Limb (tissue), 2 donors: Measurements from ENCODE around the gene OTOGL.
"Not testable (repeated sequence)": the region's sequence is repeated elsewhere in the genome, so short reads cannot be mapped to it uniquely, and the experiment has no call there.

ENCODE experiments used
- DNase-seq, 2 donors: peaks; one replicate each; pipeline ENCODE4 v3.0.0-alpha.2; 2016; ENCODE audit errors: extremely low spot score in 2 of 2

The OTOGL gene

DNA sequence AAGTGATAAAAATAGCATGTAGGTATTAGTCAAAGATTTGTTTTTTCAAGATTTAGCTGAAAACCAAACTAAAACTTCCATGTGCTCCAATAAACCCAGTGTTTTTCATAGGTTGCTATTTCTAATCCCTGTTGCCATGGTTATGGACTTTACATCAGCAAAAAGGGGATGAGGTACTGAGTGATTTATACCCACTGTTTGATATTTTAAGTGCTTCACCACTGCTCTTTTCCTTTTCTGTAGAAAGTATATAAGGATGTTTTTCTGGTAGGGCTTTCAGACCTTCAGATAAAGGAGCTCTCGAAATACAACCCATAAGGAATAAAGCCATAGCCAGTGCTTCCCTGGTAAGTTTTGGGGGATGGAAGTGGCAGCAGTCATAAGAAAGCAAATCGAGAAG is at the start of gene OTOGL:
Gene OTOGL (plus strand): TSS at position 279 of the 400 bp plus-strand sequence. CDS start 109,895 bp downstream, outside the sequence.
- peak in 1 of 2 donors; percentile 9 for DNase-seq

GRCh38 chr12:80050236-80050635 is 49.1 kb upstream of the OTOGL start:
- no peak for DNase-seq

DNA sequence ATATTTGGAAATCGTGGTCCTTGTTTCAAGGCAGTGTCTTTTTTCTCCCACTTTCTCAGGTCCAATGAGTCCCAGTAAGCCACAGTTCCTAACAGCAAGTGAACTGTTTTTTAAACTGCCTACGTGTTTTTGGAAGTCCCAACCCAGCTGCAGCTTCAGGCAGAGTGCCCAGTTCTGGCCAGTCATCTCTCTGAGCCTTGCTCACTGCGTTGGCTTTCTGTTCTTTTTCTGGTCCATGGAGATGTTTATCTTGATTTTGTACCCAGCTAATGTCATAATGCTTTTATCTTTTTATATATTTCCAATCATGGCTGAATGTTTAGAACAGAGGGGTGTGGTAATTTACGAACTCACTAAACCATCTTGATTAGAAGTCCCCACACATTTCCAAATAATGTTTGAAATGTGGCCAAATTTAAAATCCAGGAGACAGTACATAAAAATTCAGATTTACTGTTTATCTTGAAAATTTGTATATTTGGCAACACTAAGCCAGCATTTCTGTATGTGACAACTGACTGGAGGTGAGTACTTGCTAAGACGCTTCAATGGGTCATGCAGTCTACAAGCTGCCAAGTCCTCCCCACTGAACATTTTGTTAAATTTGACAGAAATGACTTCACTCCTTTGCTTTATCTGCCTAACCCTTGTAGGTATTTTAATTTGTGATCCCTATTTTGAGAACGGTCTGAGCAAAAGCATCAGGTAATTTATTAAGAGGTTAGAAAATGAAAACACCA is 46.1 kb upstream of the OTOGL start:
- peak in 1 of 2 donors; percentile 31 for DNase-seq

DNA sequence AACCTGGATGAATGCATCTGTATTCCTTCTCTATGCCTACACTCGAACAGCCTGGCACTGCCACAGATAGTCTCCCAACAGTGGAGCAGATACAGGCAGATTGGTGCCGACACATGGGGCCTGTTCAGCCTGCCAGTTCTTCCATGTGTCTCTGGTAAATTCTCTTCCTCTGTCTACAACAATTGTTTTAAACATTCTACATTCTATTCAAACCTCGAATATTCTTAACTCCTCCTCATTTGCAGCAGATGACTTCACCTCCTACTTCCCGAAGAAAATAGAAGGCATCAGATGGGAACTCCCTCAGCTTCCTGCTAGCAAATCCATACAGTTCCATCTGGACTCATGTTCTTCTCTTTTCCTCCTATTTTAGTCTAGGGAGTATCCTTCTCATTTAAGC is 43.1 kb upstream of the OTOGL start:
- DNase-seq = no peak

DNA sequence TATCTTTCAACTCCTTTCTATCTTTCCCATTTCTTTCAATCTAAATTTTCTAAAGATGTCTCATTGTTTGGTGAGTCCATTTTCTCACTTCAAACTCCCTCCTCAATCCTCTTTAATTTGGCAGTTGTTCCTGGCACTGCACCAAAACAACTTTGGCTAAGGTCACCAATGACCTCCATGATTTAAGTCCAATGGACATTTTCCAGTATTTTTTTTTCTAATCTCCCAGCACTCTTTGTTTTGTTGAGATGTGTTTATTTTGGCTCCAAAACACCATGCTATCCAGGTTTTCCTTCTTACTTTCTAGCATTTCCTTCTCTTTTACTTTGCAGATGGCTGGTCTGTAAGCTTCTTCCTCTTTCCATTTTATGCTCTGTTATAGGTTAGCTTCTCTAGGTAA is 42.5 kb upstream of the OTOGL start:
- DNase-seq = no peak

- no peak for DNase-seq
Measured at GRCh38 chr12:80058586-80058985, 40.8 kb upstream of the OTOGL start.

DNA sequence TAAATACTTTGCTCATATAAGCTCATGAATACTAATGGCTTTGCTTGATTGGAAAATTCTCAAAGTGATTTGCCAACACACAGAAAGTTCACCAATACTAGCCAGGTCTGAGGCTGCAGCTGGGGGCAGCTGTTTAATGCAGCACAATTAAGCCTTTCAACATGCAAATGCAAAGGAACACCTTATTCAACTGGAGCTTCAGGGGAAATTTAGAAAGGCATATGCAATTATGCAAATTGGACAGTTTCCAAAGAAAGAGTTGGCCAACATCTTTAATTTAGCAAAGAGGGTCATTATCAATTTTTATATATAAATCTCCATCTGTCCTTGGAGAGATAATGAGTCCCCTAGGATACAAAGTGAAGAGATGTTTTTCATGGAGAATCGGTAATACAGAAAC is 40.2 kb upstream of the OTOGL start:
- DNase-seq = no peak

- DNase-seq = no peak
Measured at GRCh38 chr12:80059875-80060274, 39.5 kb upstream of the OTOGL start.

GRCh38 chr12:80064269-80064668 is 35.1 kb upstream of the OTOGL start:
- no peak for DNase-seq

DNA sequence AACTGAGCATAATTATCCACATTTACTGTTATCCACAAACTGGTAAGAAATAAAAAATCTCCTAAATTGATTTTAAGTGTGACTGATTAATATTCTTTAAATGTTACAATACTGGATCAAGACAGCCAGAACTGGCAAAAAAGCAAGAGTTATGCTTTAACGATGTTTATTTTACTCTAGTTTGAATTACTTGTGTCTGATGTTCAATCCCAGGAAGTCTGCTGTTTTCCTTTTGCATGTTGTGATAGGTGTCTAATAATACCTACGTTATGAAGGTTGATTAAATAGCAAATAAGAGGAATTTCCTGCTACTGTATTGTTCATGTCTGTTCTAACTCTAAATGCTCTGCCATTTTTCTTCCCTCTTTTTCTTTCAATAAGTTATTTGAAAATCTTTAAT is 34.4 kb upstream of the OTOGL start:
- DNase-seq = no peak

DNA sequence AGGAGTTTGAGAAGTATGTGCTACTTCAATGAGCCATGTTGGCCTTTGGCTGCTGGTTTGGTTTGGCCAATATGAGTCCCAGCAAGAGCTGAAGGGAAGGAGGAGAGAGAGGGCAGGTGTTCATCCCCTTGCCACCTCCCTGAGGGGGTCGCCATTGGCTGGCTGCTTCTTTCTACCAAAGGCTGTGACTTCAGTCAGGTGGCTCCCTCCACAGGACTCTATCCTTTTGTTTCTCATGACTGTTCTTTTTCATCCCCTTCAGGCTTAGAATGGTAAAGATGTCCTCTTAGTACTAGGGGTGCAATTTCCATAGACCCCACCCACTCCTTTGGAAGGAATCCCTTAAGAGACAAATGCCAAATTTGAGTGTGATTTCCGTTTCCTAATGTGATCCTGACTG is 31.2 kb upstream of the OTOGL start:
- DNase-seq = no peak

GRCh38 chr12:80083892-80084614 is 15.3 kb upstream of the OTOGL start:
- DNase-seq = not testable (repeated sequence)

- no peak for DNase-seq
Measured at GRCh38 chr12:80086025-80086424, 13.3 kb upstream of the OTOGL start.

DNA sequence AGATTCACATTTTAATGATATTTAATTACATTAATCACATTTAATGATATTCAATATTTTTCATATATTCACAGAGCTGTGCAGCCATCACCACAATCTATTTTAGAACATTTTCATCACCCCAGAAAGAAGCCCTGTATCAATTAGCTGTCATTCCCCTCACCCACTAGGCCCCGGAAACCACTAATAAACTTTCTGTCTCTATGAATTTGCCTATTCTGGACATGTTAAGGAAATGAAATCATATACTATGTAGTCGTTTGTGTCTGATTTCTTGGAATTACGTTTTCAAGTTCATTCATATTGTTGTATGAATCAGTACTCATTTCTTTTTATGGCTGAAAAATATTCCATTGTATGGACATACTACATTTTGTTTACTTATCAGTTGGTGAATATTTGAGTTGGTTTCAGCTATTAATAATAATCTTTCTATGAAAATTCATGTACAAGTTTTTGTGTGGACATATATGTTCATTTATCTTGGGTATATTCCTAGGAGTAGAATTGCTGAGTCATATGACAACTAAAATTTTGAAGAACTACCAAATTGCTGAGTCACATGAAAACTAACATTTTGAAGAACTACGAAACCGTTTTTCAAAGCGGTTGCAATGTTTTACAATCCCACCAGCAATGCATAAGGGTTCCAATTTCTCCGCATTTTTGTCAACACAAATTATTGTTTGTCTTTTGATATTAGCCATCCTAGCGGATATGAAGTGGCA is 11.7 kb upstream of the OTOGL start:
- no peak for DNase-seq

DNA sequence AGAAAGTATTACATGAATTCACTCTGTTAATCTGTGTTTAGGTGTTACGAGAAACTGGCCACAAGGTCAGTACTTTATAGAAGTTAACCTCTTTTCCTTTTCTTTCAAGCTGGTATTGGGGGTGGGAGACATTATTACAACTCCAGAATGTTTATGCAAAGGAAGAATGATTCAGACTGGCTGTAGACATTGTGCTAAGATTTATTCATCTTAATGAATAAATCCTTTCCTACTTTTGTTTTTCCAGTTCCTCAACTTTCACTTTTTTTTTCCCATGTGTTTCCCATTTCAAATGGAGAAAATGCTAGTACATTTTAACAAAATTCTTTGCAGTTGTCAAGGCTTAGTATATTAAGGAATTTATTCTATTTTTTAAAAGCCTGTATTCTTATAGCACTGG is 1.3 kb downstream of the OTOGL start:
- DNase-seq = no peak

DNA sequence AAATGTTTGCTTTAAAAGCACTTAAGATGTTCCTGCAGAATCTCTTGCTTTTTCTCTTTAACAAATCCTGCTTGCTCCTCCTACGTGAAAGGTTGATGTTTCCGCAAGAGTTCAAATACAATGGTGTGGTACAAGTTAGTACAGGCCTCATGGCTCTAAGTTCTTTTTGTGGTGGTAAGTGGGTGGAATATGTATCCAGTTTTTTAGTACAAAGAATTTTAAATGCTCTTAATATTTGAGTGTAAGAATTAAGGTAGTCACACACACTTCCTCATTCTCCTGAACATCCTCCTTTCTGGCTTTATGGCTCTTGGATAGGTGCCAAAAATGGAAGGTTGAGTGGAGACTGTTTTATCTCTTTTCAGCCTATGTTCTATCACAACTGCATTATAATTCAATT is 1.8 kb downstream of the OTOGL start:
- no peak for DNase-seq

- no peak for DNase-seq
Measured at GRCh38 chr12:80107221-80107620, 7.9 kb downstream of the OTOGL start.

DNA sequence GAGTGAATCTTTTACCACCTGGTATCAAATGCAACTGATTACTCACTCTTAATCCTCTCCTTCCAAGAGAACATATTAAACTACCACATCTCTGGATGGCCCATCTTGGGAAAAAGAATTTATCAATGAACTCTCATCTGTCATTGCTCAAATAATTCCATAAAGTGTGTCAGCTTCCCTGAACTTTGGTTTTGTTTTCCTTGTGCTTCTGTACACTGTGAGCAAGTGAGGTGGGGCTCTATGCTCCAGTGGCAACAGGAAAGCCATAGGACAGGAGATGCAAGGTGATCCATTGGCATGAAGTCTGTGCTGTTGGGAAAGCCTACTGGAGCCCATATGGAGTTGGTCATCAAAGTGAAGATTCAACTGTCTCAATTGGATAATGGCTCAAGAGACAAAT is 17.4 kb downstream of the OTOGL start:
- no peak for DNase-seq

GRCh38 chr12:80118565-80119324 is 19.4 kb downstream of the OTOGL start:
- no peak for DNase-seq

DNA sequence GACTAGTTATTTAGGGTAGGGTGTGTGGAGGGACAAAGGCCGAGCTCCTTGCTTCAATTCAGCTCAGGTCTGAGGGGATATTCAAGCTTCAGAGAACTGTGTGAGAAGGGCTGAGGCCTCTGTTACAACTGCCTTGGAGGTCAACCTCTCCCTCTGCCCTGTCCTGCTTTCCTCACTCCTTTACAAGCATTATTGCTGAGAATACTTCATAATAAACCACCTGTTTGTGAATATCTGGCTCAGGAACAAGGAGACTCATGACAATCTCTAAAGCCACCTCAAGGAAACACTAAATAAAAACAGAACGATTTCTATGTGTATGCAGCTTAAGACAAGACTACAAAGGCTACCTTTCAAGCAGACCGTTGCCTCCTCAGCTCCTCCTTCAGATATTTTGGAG is 21.7 kb downstream of the OTOGL start:
- DNase-seq = no peak

DNA sequence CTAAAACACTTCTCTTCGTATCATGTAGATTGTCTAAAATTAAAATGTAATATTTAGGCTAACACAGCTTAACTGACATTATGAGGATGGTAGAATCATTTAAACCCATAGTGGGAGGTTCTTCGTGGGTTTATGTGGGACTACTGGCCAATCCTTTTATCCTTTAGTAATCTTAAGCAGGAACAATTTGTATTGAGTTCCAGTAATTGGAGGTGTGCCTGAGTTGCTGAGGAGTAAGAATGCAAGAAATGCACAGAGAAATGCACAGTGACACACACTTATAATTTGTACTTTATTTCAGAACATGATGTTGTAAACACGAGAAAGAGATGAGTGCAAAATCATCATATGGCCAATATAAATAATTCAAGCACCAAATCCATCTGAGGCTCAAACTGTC is 22.3 kb downstream of the OTOGL start:
- DNase-seq = no peak
